HepG2 (cell line): ENCODE results near the gene BBS4. TPM values are rescaled to one million over a fixed set of nuclear protein-coding genes. Genes with fewer than 3 reads are reported as not detected.
A peak's percentile ranks its signal among the peaks of the same experiment; 100 is the strongest.

Source experiments
- BRF2 ChIP-seq: sonication (generic); formaldehyde crosslinking; IDR thresholded peaks from 2 replicates; pipeline ENCODE4 v1.8.1; 2022; ENCODE audit warnings: mild to moderate bottlenecking, missing genetic modification reagents
- CC2D1A ChIP-seq: sonication (generic); formaldehyde crosslinking; IDR thresholded peaks from 2 replicates; pipeline ENCODE4 v1.8.1; 2023; ENCODE audit warnings: mild to moderate bottlenecking, missing genetic modification reagents
- CENPX ChIP-seq: sonication (generic); formaldehyde crosslinking; IDR thresholded peaks from 2 replicates; pipeline ENCODE4 v1.9.0; 2021; ENCODE audit warnings: mild to moderate bottlenecking, missing genetic modification reagents, moderate library complexity
- FIP1L1 ChIP-seq: fragments of 200-400 bp; formaldehyde crosslinking; IDR thresholded peaks from 2 replicates; pipeline ENCODE4 v1.6.1; 2018; ENCODE audit warnings: low read depth, mild to moderate bottlenecking, low read length, moderate library complexity, borderline replicate concordance; ENCODE audit not compliant: insufficient read depth
- KDM3A ChIP-seq: IDR thresholded peaks from 2 replicates; pipeline ENCODE4 v1.6.1; 2018; ENCODE audit warnings: low read depth, missing compliant biosample characterization
- KDM4B ChIP-seq: sonication (generic); formaldehyde crosslinking; IDR thresholded peaks from 2 replicates; pipeline ENCODE4 v1.4.0; 2020; ENCODE audit warnings: missing genetic modification reagents
- MTF1 ChIP-seq: sonication (generic); formaldehyde crosslinking; IDR thresholded peaks from 2 replicates; pipeline ENCODE4 v1.5.0; 2020; ENCODE audit warnings: missing genetic modification reagents
- NRL ChIP-seq: sonication (generic); formaldehyde crosslinking; IDR thresholded peaks from 2 replicates; pipeline ENCODE4 v1.5.0; 2020; ENCODE audit warnings: missing genetic modification reagents, mild to moderate bottlenecking, moderate library complexity, borderline replicate concordance
- PBX2 ChIP-seq: IDR thresholded peaks from 2 replicates; pipeline ENCODE4 v1.6.1; 2016; ENCODE audit warnings: control low read depth
- POLR2A ChIP-seq, 2 experiments: IDR thresholded peaks; 2 replicates each; pipeline ENCODE4 v1.6.1; 2011; ENCODE audit warnings: low read depth in 2 of 2, low read length in 2 of 2, mild to moderate bottlenecking in 1 of 2, moderate library complexity in 1 of 2; ENCODE audit not compliant: insufficient read depth in 1 of 2
- SRSF9 ChIP-seq: fragments of 200-400 bp; formaldehyde crosslinking; IDR thresholded peaks from 2 replicates; pipeline ENCODE4 v1.6.1; 2018; ENCODE audit warnings: borderline replicate concordance, mild to moderate bottlenecking, low read depth, low read length; ENCODE audit not compliant: insufficient read depth, poor library complexity, severe bottlenecking
- TOPORS ChIP-seq: sonication (generic); formaldehyde crosslinking; IDR thresholded peaks from 2 replicates; pipeline ENCODE4 v1.8.0; 2023; ENCODE audit warnings: mild to moderate bottlenecking, missing genetic modification reagents
- ZFP37 ChIP-seq: sonication (generic); formaldehyde crosslinking; IDR thresholded peaks from 2 replicates; pipeline ENCODE4 v1.4.0; 2020; ENCODE audit warnings: missing genetic modification reagents, borderline replicate concordance
- ZMAT3 ChIP-seq: sonication (generic); formaldehyde crosslinking; conservative IDR thresholded peaks from 2 replicates; pipeline ENCODE4 v1.7.0; 2021; ENCODE audit warnings: missing genetic modification reagents
- ZNF180 ChIP-seq: sonication (generic); formaldehyde crosslinking; IDR thresholded peaks from 2 replicates; pipeline ENCODE4 v1.4.0; 2020; ENCODE audit warnings: low read depth, missing genetic modification reagents, borderline replicate concordance
- ZNF234 ChIP-seq: sonication (generic); formaldehyde crosslinking; conservative IDR thresholded peaks from 2 replicates; pipeline ENCODE4 v1.5.1; 2020; ENCODE audit warnings: mild to moderate bottlenecking, missing genetic modification reagents
- ZNF749 ChIP-seq: sonication (generic); formaldehyde crosslinking; IDR thresholded peaks from 2 replicates; pipeline ENCODE4 v1.8.0; 2022; ENCODE audit warnings: mild to moderate bottlenecking, missing genetic modification reagents, moderate library complexity, borderline replicate concordance
- ZNF800 ChIP-seq: sonication (generic); formaldehyde crosslinking; IDR thresholded peaks from 2 replicates; pipeline ENCODE4 v1.4.0; 2020; ENCODE audit warnings: missing genetic modification reagents
- ZNF83 ChIP-seq: sonication (generic); formaldehyde crosslinking; IDR thresholded peaks from 2 replicates; pipeline ENCODE4 v1.4.0; 2020; ENCODE audit warnings: missing genetic modification reagents, mild to moderate bottlenecking, borderline replicate concordance
- ZSCAN21 ChIP-seq: sonication (generic); formaldehyde crosslinking; IDR thresholded peaks from 2 replicates; pipeline ENCODE4 v1.8.0; 2022; ENCODE audit warnings: mild to moderate bottlenecking, missing genetic modification reagents, moderate library complexity, borderline replicate concordance
- ZSCAN9 ChIP-seq: IDR thresholded peaks from 2 replicates; pipeline ENCODE4 v1.6.1; 2016; ENCODE audit warnings: borderline replicate concordance
- polyA plus RNA-seq, 8 experiments: library from polyadenylated mRNA; depleted of rRNA in 3 of 8; stranded (reverse) in 7 of 8; unstranded in 1 of 8; fragments of >200 nt; fragmentation: Illumina TruSeq in 4 of 8; extraction: Trizol in 4 of 8; gene quantifications; 2 replicates each; pipeline versions ENCODE4 v1.2.1 to v1.2.3, GENCODE V29; 2011 to 2016; ENCODE audit warnings: low read depth in 4 of 8, missing spikeins in 1 of 8, mixed read lengths in 1 of 8; ENCODE audit not compliant: insufficient read depth in 1 of 8
- total RNA-seq, 5 experiments: library from RNA; depleted of rRNA; stranded (reverse); fragments of >200 nt; fragmentation: Illumina TruSeq; extraction: Trizol; gene quantifications; 2 replicates each; pipeline ENCODE4 v1.2.3, GENCODE V29; 2016; ENCODE audit warnings: low read depth in 1 of 5
- TF ChIP-seq, protein P1 (sequence below): sonication (generic); formaldehyde crosslinking; IDR thresholded peaks from 2 replicates; pipeline ENCODE4 v1.5.0; 2020; ENCODE audit warnings: missing genetic modification reagents
- TF ChIP-seq, protein P2 (sequence below): sonication (generic); formaldehyde crosslinking; conservative IDR thresholded peaks from 2 replicates; pipeline ENCODE4 v1.8.1; 2023; ENCODE audit warnings: missing genetic modification reagents

The BBS4 gene
- total and polyA plus RNA-seq, 2 of the 13 experiments (the other 11 are each of a cell fraction or from before 2014, with no cell fraction given): 16.0 to 21.3 TPM

- TF ChIP-seq ZNF83 (no peak), ZNF749 (no peak), CENPX (no peak), TOPORS (no peak), MTF1 (CRISPR knock-in tag) (no peak), SRSF9 (no peak), ZNF800 (no peak), PBX2 (CRISPR knock-in tag) (no peak), ZNF234 (CRISPR knock-in tag) (no peak), ZSCAN21 (CRISPR knock-in tag) (no peak; the same call in 1 of the 2 replicates), KDM3A (CRISPR knock-in tag) (no peak; the same call in 1 of the 2 replicates), NRL (CRISPR knock-in tag) (peak; percentile 67; the same call in 1 of the 2 replicates), KDM4B (CRISPR knock-in tag) (peak; percentile 18; the same call in 1 of the 2 replicates), POLR2A (IDR thresholded peaks at IDR 0.05; ENCODE audit: insufficient read depth in 1 of 2, low read depth in 2 of 2, low read length in 2 of 2) (peak; percentile 83 to 92), ZSCAN9 (CRISPR knock-in tag) (no peak; the same call in 1 of the 2 replicates), CC2D1A (CRISPR knock-in tag) (no peak), FIP1L1 (no peak), ZMAT3 (no peak), BRF2 (CRISPR knock-in tag) (no peak), ZFP37 (CRISPR knock-in tag) (no peak), ZNF180 (no peak)
- TF ChIP-seq, protein P1, sequence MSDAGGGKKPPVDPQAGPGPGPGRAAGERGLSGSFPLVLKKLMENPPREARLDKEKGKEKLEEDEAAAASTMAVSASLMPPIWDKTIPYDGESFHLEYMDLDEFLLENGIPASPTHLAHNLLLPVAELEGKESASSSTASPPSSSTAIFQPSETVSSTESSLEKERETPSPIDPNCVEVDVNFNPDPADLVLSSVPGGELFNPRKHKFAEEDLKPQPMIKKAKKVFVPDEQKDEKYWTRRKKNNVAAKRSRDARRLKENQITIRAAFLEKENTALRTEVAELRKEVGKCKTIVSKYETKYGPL: no peak
- TF ChIP-seq, protein P2, sequence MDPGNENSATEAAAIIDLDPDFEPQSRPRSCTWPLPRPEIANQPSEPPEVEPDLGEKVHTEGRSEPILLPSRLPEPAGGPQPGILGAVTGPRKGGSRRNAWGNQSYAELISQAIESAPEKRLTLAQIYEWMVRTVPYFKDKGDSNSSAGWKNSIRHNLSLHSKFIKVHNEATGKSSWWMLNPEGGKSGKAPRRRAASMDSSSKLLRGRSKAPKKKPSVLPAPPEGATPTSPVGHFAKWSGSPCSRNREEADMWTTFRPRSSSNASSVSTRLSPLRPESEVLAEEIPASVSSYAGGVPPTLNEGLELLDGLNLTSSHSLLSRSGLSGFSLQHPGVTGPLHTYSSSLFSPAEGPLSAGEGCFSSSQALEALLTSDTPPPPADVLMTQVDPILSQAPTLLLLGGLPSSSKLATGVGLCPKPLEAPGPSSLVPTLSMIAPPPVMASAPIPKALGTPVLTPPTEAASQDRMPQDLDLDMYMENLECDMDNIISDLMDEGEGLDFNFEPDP (CRISPR knock-in tag): no peak
These were observed at the start of gene BBS4, which contains the start of gene HIGD2B (continued) for GRCh38 chr15:72685925-72686794.
